Measurements from ENCODE around the gene FMN2.

DNA sequence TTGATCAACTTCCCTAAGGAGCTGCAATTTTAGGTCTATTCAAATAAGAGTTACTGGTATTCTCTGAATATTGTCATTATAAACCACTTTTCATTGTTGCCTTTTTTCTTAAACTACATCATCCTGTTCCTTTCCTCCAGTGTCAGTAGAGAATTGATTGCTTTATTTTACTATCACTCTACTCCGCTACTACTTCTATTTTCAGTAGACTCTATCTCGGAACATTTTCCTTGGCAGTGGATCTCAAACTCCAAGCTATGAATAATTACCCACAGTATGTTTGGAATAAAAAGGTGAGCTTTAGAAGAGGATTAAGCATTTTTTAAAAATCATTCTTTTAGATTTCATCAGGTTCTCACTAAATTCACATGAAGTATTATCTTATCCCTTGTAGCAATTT lies 295.4 kb downstream of the FMN2 start:
- TF ChIP-seq RARB (CRISPR knock-in tag; IDR thresholded peaks at IDR 0.05) = no peak
- TF ChIP-seq GLIS3 (CRISPR knock-in tag; IDR thresholded peaks at IDR 0.05) = no peak
- no peak for TF ChIP-seq CREB5 (CRISPR knock-in tag; IDR thresholded peaks at IDR 0.05; ENCODE audit: low read depth)
- no peak for TF ChIP-seq ARNTL (CRISPR knock-in tag; IDR thresholded peaks at IDR 0.05; ENCODE audit: borderline replicate concordance, low read depth)
- TF ChIP-seq TCF4 (CRISPR knock-in tag; IDR thresholded peaks at IDR 0.05; ENCODE audit: borderline replicate concordance) = no peak
- no peak for TF ChIP-seq ZFP3 (CRISPR knock-in tag; IDR thresholded peaks at IDR 0.05)
- no peak for TF ChIP-seq ZFP30 (CRISPR knock-in tag; IDR thresholded peaks at IDR 0.05)
- TF ChIP-seq, protein P1, sequence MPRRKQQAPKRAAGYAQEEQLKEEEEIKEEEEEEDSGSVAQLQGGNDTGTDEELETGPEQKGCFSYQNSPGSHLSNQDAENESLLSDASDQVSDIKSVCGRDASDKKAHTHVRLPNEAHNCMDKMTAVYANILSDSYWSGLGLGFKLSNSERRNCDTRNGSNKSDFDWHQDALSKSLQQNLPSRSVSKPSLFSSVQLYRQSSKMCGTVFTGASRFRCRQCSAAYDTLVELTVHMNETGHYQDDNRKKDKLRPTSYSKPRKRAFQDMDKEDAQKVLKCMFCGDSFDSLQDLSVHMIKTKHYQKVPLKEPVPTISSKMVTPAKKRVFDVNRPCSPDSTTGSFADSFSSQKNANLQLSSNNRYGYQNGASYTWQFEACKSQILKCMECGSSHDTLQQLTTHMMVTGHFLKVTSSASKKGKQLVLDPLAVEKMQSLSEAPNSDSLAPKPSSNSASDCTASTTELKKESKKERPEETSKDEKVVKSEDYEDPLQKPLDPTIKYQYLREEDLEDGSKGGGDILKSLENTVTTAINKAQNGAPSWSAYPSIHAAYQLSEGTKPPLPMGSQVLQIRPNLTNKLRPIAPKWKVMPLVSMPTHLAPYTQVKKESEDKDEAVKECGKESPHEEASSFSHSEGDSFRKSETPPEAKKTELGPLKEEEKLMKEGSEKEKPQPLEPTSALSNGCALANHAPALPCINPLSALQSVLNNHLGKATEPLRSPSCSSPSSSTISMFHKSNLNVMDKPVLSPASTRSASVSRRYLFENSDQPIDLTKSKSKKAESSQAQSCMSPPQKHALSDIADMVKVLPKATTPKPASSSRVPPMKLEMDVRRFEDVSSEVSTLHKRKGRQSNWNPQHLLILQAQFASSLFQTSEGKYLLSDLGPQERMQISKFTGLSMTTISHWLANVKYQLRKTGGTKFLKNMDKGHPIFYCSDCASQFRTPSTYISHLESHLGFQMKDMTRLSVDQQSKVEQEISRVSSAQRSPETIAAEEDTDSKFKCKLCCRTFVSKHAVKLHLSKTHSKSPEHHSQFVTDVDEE (CRISPR knock-in tag; IDR thresholded peaks at IDR 0.05) = no peak
